HG02943 (cell line): ENCODE measurements around the gene C10orf105.

Experiments
- ATAC-seq: cut with Tn5 transposase; IDR thresholded peaks from one replicate; pipeline ENCODE4 v1.9.1; 2021; ENCODE audit warnings: mild to moderate bottlenecking, low read depth, moderate library complexity; ENCODE audit not compliant: unreplicated experiment

The C10orf105 gene

GRCh38 chr10:71684356-71685173, 35.0 kb downstream of the C10orf105 start:
- ATAC-seq: no peak

GRCh38 chr10:71683301-71683700, 36.3 kb downstream of the C10orf105 start:
- ATAC-seq: no peak

- no peak for ATAC-seq
Observed at GRCh38 chr10:71681977-71682376, 37.6 kb downstream of the C10orf105 start.

- ATAC-seq: no peak
Observed at GRCh38 chr10:71679425-71679824, 40.2 kb downstream of the C10orf105 start.

GRCh38 chr10:71678057-71678805, 41.3 kb downstream of the C10orf105 start:
- no peak for ATAC-seq

GRCh38 chr10:71677261-71677660, 42.3 kb downstream of the C10orf105 start:
- no peak for ATAC-seq

GRCh38 chr10:71675295-71675970, 44.1 kb downstream of the C10orf105 start:
- ATAC-seq: no peak

- ATAC-seq: no peak
Observed at GRCh38 chr10:71671994-71672946, 47.3 kb downstream of the C10orf105 start.

GRCh38 chr10:71667387-71667752, 52.2 kb downstream of the C10orf105 start:
- no peak for ATAC-seq

GRCh38 chr10:71666639-71667386, 52.8 kb downstream of the C10orf105 start:
- ATAC-seq: no peak

GRCh38 chr10:71665456-71665855, 54.1 kb downstream of the C10orf105 start:
- ATAC-seq: no peak

- ATAC-seq: no peak
Observed at GRCh38 chr10:71664585-71664984, 55.0 kb downstream of the C10orf105 start.

GRCh38 chr10:71663311-71663710, 56.3 kb downstream of the C10orf105 start:
- ATAC-seq: no peak

- ATAC-seq: no peak
Observed at GRCh38 chr10:71661779-71662336, 57.7 kb downstream of the C10orf105 start.
